Measurements from ENCODE around the gene TRIM38.

Gene TRIM38

GRCh38 chr6:26031595-26032339, 69.2 kb downstream of the TRIM38 start:
- TF ChIP-seq FOXP2 (optimal IDR thresholded peaks at IDR 0.05; ENCODE audit: control extremely low read depth, extremely low read length, insufficient read depth) (no peak), EZH2 (IDR thresholded peaks at IDR 0.05) (no peak), POLR2AphosphoS5 (IDR thresholded peaks at IDR 0.05; ENCODE audit: borderline replicate concordance, low read depth, low read length) (peak; percentile 100)
- Histone ChIP-seq H3K9ac (ENCODE audit: insufficient read length) (peak overlapping the region; percentile 96), H3K36me3 (ENCODE audit: insufficient read depth, low read length) (no peaks in the 10 kb centered on the region), H3K4me3 (peak overlapping the region; percentile 93), H3K9me3 (ENCODE audit: low read depth, low read length) (no peaks in the 10 kb centered on the region), H3K27ac (peak overlapping the region; percentile 99)
- DNase-seq (ENCODE audit: low read depth, low spot score), result peak; percentile 99

DNA sequence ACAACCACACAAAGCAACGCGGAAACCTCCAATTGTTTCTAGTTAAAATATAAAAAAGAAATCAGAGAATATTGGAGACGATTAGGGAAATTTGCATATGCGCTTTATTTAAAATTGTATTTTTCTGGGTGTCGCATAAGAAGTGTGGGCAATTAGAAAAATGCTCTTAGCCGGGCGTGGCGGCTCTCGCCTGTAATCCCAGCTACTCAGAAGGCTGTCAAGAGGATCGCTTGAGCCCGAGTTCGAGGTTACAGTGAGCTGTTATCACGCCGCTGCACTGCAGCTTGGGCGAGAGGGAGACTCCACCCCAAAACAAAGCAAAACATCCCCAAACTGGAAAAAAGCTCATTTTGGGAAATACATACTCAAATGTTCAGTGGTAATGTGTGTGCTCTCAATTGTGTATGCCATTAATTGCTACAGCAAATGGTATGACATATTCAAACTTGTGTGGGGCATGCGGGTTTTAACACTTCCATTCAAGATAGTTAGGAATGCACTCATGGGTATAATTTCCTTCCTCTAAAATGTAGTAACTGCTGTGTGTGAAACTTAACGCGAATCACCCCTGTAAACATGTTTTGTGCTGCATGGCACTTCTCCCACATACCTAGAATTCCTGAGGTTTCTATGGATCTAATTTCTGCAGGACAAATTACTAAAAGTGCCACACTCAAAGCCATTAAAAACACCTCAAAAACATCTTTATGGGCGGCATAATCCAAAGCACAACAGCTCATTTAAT, 69.9 kb downstream of the TRIM38 start:
- H3K4me3 ChIP-seq, result peak overlapping the region; percentile 93
- no peaks in the 10 kb centered on the region for H3K36me3 ChIP-seq (ENCODE audit: insufficient read depth, low read length)
- peak overlapping the region; percentile 95 for H3K9ac ChIP-seq (ENCODE audit: insufficient read length)
- DNase-seq (ENCODE audit: low read depth, low spot score), result no peak
- TF ChIP-seq POLR2AphosphoS5 (IDR thresholded peaks at IDR 0.05; ENCODE audit: borderline replicate concordance, low read depth, low read length), result 0 out of 2 replicates have a peak, but pooled peaks have one; percentile 24
- no peak for TF ChIP-seq EZH2 (IDR thresholded peaks at IDR 0.05)
- H3K27ac ChIP-seq, result peak overlapping the region; percentile 99
- no peaks in the 10 kb centered on the region for H3K9me3 ChIP-seq (ENCODE audit: low read depth, low read length)

DNA sequence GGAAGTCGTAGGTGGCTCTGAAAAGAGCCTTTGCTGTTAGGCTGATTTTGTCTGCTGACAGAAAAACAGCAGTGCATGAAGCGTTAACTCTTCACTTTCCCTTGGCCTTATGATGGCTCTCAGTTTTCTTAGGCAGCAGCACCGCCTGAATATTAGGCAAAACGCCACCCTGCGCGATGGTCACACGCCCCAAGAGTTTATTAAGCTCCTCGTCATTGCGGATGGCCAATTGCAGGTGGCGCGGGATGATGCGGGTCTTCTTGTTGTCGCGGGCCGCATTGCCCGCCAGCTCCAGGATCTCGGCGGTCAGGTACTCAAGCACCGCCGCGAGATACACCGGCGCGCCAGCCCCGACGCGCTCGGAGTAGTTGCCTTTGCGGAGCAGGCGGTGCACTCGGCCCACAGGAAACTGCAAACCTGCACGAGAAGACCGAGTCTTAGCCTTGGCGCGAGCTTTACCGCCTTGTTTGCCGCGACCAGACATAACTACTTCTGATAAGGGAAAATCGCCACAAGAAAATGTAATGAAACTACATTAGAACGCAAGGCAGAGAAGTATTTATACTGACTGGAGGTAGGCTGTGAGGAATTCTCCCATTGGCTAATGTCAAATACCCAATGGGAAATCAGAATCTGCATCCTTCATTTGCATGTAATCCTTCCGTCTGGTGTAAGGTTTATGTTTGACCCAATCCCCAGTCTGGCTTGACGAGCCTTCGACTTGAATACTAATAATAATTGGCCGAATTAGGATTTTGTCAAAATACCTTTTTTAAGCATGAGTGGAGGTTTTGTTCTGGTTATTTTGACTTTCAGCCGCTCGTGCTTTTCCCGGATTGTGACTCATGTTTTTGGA, 70.7 kb downstream of the TRIM38 start:
- Histone ChIP-seq H3K4me3 (peak overlapping the region; percentile 93), H3K36me3 (ENCODE audit: insufficient read depth, low read length) (no peaks in the 10 kb centered on the region), H3K9me3 (ENCODE audit: low read depth, low read length) (no peaks in the 10 kb centered on the region), H3K9ac (ENCODE audit: insufficient read length) (peak overlapping the region; percentile 95), H3K27ac (peak overlapping the region; percentile 99)
- TF ChIP-seq POLR2AphosphoS5 (IDR thresholded peaks at IDR 0.05; ENCODE audit: borderline replicate concordance, low read depth, low read length) (peak; percentile 57; the same call in 1 of the 2 replicates), FOXP2 (optimal IDR thresholded peaks at IDR 0.05; ENCODE audit: control extremely low read depth, extremely low read length, insufficient read depth) (no peak)
- DNase-seq (ENCODE audit: low read depth, low spot score), result no peak

DNA sequence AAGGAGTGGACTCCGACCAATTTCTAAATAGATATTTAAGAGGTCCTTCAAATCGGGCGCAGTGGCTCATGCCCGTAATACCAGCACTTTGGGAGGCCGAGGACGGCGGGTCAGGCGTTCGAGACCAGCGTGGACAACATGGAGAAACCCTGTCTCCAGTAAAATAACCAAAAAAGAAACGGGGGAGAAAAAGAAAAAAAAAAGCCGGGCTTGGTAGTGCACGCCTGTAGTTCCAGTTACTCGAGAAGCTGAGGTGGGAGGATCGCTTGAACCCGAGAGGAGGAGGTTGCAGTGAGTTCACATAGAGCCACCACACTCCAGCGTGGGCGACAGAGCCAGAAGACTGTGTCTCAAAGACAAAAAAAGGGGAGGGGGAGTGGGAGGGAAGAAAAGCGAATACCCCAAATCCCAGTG, 71.3 kb downstream of the TRIM38 start:
- no peaks in the 10 kb centered on the region for H3K9me3 ChIP-seq (ENCODE audit: low read depth, low read length)
- no peak overlapping the region for H3K9ac ChIP-seq (ENCODE audit: insufficient read length)
- peak overlapping the region; percentile 99 for H3K27ac ChIP-seq
- TF ChIP-seq EZH2 (IDR thresholded peaks at IDR 0.05) (no peak), FOXP2 (optimal IDR thresholded peaks at IDR 0.05; ENCODE audit: control extremely low read depth, extremely low read length, insufficient read depth) (no peak), POLR2AphosphoS5 (IDR thresholded peaks at IDR 0.05; ENCODE audit: borderline replicate concordance, low read depth, low read length) (no peak)
- DNase-seq (ENCODE audit: low read depth, low spot score), result no peak
- no peaks in the 10 kb centered on the region for H3K36me3 ChIP-seq (ENCODE audit: insufficient read depth, low read length)
- no peak overlapping the region for H3K4me3 ChIP-seq

DNA sequence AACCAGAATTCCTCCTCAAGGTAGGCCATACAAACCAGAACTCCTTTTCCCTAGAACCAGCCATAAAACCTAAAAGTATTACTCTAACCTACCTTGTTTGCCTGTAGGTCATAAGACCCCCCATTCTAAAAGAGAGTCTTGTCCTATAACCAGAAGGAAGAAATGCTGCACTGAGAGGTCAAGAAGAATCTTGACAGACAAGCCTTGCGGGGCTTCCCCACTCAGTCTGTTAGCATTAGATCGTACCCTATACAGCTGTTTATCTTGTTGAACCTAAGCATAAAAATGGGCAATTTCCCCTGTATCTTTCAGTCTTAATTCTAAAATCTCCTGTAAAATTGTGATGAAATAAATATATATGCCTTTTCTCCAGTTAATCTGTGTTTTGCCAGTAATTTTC, 72.3 kb downstream of the TRIM38 start:
- DNase-seq (ENCODE audit: low read depth, low spot score), result no peak
- peak overlapping the region; percentile 99 for H3K27ac ChIP-seq
- TF ChIP-seq POLR2AphosphoS5 (IDR thresholded peaks at IDR 0.05; ENCODE audit: borderline replicate concordance, low read depth, low read length), result no peak
- TF ChIP-seq EZH2 (IDR thresholded peaks at IDR 0.05), result no peak
- TF ChIP-seq FOXP2 (optimal IDR thresholded peaks at IDR 0.05; ENCODE audit: control extremely low read depth, extremely low read length, insufficient read depth), result no peak
- H3K9me3 ChIP-seq (ENCODE audit: low read depth, low read length), result no peaks in the 10 kb centered on the region
- no peak overlapping the region for H3K4me3 ChIP-seq
- no peaks in the 10 kb centered on the region for H3K36me3 ChIP-seq (ENCODE audit: insufficient read depth, low read length)
- no peak overlapping the region for H3K9ac ChIP-seq (ENCODE audit: insufficient read length)

All from SK-N-MC (cell line).